H1 (cell line): ENCODE measurements around the gene SPPL2A. TPM values are rescaled to one million over a fixed set of nuclear protein-coding genes. Genes with fewer than 3 reads are reported as not detected.

ENCODE experiments used
- CTCF ChIA-PET: fragments of 300-600 bp; sonication (Branson Sonifier 250); formaldehyde crosslinking; loops from one replicate; lab custom pipeline; 2021; ENCODE audit not compliant: partially characterized antibody; lab: Charles Lee
- POLR2A ChIA-PET: fragments of 300-600 bp; sonication (Branson Sonifier 250); formaldehyde crosslinking; loops from one replicate; lab custom pipeline; 2021; ENCODE audit warnings: inconsistent platforms; ENCODE audit not compliant: partially characterized antibody; lab: Charles Lee
- DNase-seq, 2 experiments: peaks; one replicate each; pipeline versions ENCODE4 v3.0.0 to v3.0.0-alpha.2; 2010 to 2022; ENCODE audit warnings: low spot score in 2 of 2, low read depth in 1 of 2, mixed read lengths in 1 of 2
- FAIRE-seq: peaks from 2 replicates; lab custom pipeline; 2011; peaks lifted over from hg19 to GRCh38; lab: Jason Lieb, UNC
- H2AFZ ChIP-seq: 2 replicates; pipeline ENCODE4 v1.8.1; 2012; ENCODE audit warnings: low read length, inconsistent platforms
- H2AK5ac ChIP-seq: 2 replicates; pipeline ENCODE4 v1.6.1; 2013; ENCODE audit warnings: low read depth, low read length
- H2BK120ac ChIP-seq: replicated peaks from 2 replicates; pipeline ENCODE3; 2013; ENCODE audit warnings: low read depth, low read length, inconsistent platforms
- H2BK12ac ChIP-seq: 2 replicates; pipeline ENCODE4 v1.6.1; 2013; ENCODE audit warnings: low read depth, low read length
- H2BK15ac ChIP-seq: 2 replicates; pipeline ENCODE4 v1.6.1; 2013; ENCODE audit warnings: low read length
- H2BK20ac ChIP-seq: 2 replicates; pipeline ENCODE4 v1.6.1; 2013; ENCODE audit warnings: low read length
- H2BK5ac ChIP-seq: 2 replicates; pipeline ENCODE4 v1.6.1; 2013; ENCODE audit warnings: low read depth, low read length
- H3K14ac ChIP-seq: 2 replicates; pipeline ENCODE4 v1.6.1; 2013; ENCODE audit warnings: inconsistent platforms; ENCODE audit not compliant: insufficient read length
- H3K18ac ChIP-seq: 2 replicates; pipeline ENCODE4 v1.6.1; 2013; ENCODE audit warnings: low read length; ENCODE audit errors: extremely low read depth
- H3K23ac ChIP-seq: 2 replicates; pipeline ENCODE4 v1.6.1; 2013; ENCODE audit warnings: inconsistent platforms; ENCODE audit not compliant: insufficient read length
- H3K23me2 ChIP-seq: 2 replicates; pipeline ENCODE4 v1.6.1; 2013; ENCODE audit warnings: low read depth, low read length
- H3K27ac ChIP-seq: 2 replicates; pipeline ENCODE4 v1.6.1; 2011; ENCODE audit warnings: low read depth, low read length, inconsistent platforms
- H3K27me3 ChIP-seq, 4 experiments: replicated peaks in 1 of 4; 1 replicate in 1 of 4; 2 replicates in 3 of 4; pipeline versions ENCODE4 v1.6.1 to v1.8.1; 2011 to 2013; ENCODE audit warnings: low read length in 3 of 4, mild to moderate bottlenecking in 3 of 4, inconsistent platforms in 2 of 4, mixed read lengths in 2 of 4, moderate library complexity in 1 of 4; ENCODE audit not compliant: control insufficient read depth in 3 of 4, insufficient read depth in 3 of 4; ENCODE audit errors: extremely low read depth in 1 of 4
- H3K36me3 ChIP-seq, 4 experiments: 2 replicates each; pipeline versions ENCODE4 v1.6.1 to v1.8.1; 2011 to 2013; ENCODE audit warnings: mild to moderate bottlenecking in 4 of 4, low read length in 3 of 4, moderate library complexity in 2 of 4, control low read depth in 1 of 4, inconsistent platforms in 1 of 4; ENCODE audit not compliant: insufficient read depth in 4 of 4, control insufficient read depth in 2 of 4
- H3K4ac ChIP-seq: replicated peaks from 2 replicates; pipeline ENCODE3; 2013; ENCODE audit warnings: low read length, low read depth, mixed read lengths, inconsistent platforms; ENCODE audit not compliant: insufficient read length
- H3K4me1 ChIP-seq, 4 experiments: replicated peaks in 1 of 4; 1 replicate in 1 of 4; 2 replicates in 3 of 4; pipeline versions ENCODE4 v1.6.1 to v1.8.1; 2011 to 2013; ENCODE audit warnings: low read length in 3 of 4, inconsistent platforms in 2 of 4, mixed read lengths in 1 of 4; ENCODE audit not compliant: insufficient read depth in 4 of 4, control insufficient read depth in 3 of 4
- H3K4me2 ChIP-seq, 2 experiments: 2 replicates each; pipeline versions ENCODE4 v1.6.1 to v1.8.1; 2011 to 2013; ENCODE audit warnings: low read depth in 2 of 2, low read length in 2 of 2, control low read depth in 1 of 2, inconsistent platforms in 1 of 2, mild to moderate bottlenecking in 1 of 2; ENCODE audit not compliant: insufficient read depth in 1 of 2
- H3K4me3 ChIP-seq, 4 experiments: fragments of 200-600, 300-600 bp in 1 of 4; sonication (generic), shearing (Covaris generic), sonication (Bioruptor Twin) in 1 of 4; 2 replicates each; pipeline versions ENCODE4 v1.5.1 to v1.8.1; 2011 to 2016; ENCODE audit warnings: low read length in 4 of 4, low read depth in 3 of 4, control low read depth in 2 of 4, inconsistent platforms in 2 of 4, mild to moderate bottlenecking in 2 of 4, mixed read lengths in 1 of 4, moderate library complexity in 1 of 4; ENCODE audit not compliant: insufficient read depth in 2 of 4; ENCODE audit errors: extremely low read depth in 1 of 4
- H3K56ac ChIP-seq: replicated peaks from 2 replicates; pipeline ENCODE3; 2013; ENCODE audit warnings: low read depth, mild to moderate bottlenecking, mixed read lengths, low read length, inconsistent platforms; ENCODE audit not compliant: insufficient read length
- H3K79me1 ChIP-seq: 2 replicates; pipeline ENCODE4 v1.6.1; 2013; ENCODE audit warnings: low read depth, low read length, control low read depth
- H3K79me2 ChIP-seq, 2 experiments: 2 replicates each; pipeline versions ENCODE4 v1.6.1 to v1.8.1; 2012 to 2013; ENCODE audit warnings: low read length in 2 of 2, mild to moderate bottlenecking in 2 of 2, inconsistent platforms in 1 of 2; ENCODE audit not compliant: insufficient read depth in 2 of 2, control insufficient read depth in 1 of 2
- H3K9ac ChIP-seq, 4 experiments: replicated peaks in 1 of 4; 1 replicate in 1 of 4; 2 replicates in 3 of 4; pipeline versions ENCODE4 v1.6.1 to v1.8.1; 2011 to 2013; ENCODE audit warnings: low read depth in 3 of 4, low read length in 3 of 4, control low read depth in 2 of 4, mild to moderate bottlenecking in 2 of 4, moderate library complexity in 2 of 4, inconsistent platforms in 1 of 4; ENCODE audit errors: extremely low read depth in 1 of 4
- H3K9me3 ChIP-seq, 2 experiments: 2 replicates each; pipeline versions ENCODE4 v1.6.1 to v1.8.1; 2012 to 2013; ENCODE audit warnings: mild to moderate bottlenecking in 2 of 2, moderate library complexity in 2 of 2, control low read depth in 1 of 2, inconsistent platforms in 1 of 2, low read depth in 1 of 2, low read length in 1 of 2, mixed read lengths in 1 of 2; ENCODE audit not compliant: insufficient read depth in 2 of 2
- H4K20me1 ChIP-seq, 2 experiments: replicated peaks in 1 of 2; 2 replicates each; pipeline versions ENCODE3 to v1.8.1; 2011 to 2013; ENCODE audit warnings: inconsistent platforms in 2 of 2, low read length in 2 of 2, mild to moderate bottlenecking in 1 of 2; ENCODE audit not compliant: insufficient read depth in 2 of 2, control insufficient read depth in 1 of 2
- H4K5ac ChIP-seq: 2 replicates; pipeline ENCODE4 v1.6.1; 2013; ENCODE audit warnings: low read length, low read depth, mixed read lengths, inconsistent platforms; ENCODE audit not compliant: insufficient read length
- H4K8ac ChIP-seq: 2 replicates; pipeline ENCODE4 v1.8.0; 2013; ENCODE audit warnings: mild to moderate bottlenecking, moderate library complexity, low read length, inconsistent platforms; ENCODE audit not compliant: insufficient read depth; ENCODE audit errors: extremely low read depth
- H4K91ac ChIP-seq: replicated peaks from 2 replicates; pipeline ENCODE3; 2013; ENCODE audit warnings: low read length, mixed read lengths, inconsistent platforms; ENCODE audit not compliant: insufficient read length
- BCL11A ChIP-seq, 2 experiments: IDR thresholded peaks; one replicate each; pipeline ENCODE4 v1.6.1; 2011; ENCODE audit warnings: low read depth in 2 of 2, low read length in 2 of 2, mild to moderate bottlenecking in 2 of 2
- CREB1 ChIP-seq: IDR thresholded peaks from 2 replicates; pipeline ENCODE4 v1.6.1; 2012; ENCODE audit warnings: inconsistent platforms
- GTF2F1 ChIP-seq: IDR thresholded peaks from 2 replicates; pipeline ENCODE4 v1.6.1; 2012; ENCODE audit warnings: low read depth, low read length, improper control_type of control experiment, borderline replicate concordance
- HDAC6 ChIP-seq: IDR thresholded peaks from one replicate; pipeline ENCODE4 v1.7.1; 2012; ENCODE audit warnings: low read depth, mild to moderate bottlenecking, inconsistent platforms, low read length, moderate library complexity
- KDM1A ChIP-seq: fragments of 200-600, 300-600 bp; sonication (generic); IDR thresholded peaks from 2 replicates; pipeline ENCODE4 v1.7.1; 2016; ENCODE audit warnings: mild to moderate bottlenecking, low read length, borderline replicate concordance
- KDM5A ChIP-seq: fragments of 200-600 bp; IDR thresholded peaks from 2 replicates; pipeline ENCODE4 v1.7.1; 2012; ENCODE audit warnings: mild to moderate bottlenecking, low read length, inconsistent platforms, mixed read lengths
- RAD21 ChIP-seq, 2 experiments: IDR thresholded peaks in 1 of 2; conservative IDR thresholded peaks in 1 of 2; 2 replicates each; pipeline ENCODE4 v1.6.1; 2011; ENCODE audit warnings: low read depth in 2 of 2, low read length in 2 of 2, improper control_type of control experiment in 1 of 2, inconsistent platforms in 1 of 2, mild to moderate bottlenecking in 1 of 2, moderate library complexity in 1 of 2
- SIRT6 ChIP-seq: IDR thresholded peaks from one replicate; pipeline ENCODE4 v1.7.1; 2012; ENCODE audit warnings: low read length, inconsistent platforms
- SIX5 ChIP-seq: IDR thresholded peaks from 2 replicates; pipeline ENCODE4 v1.6.1; 2011; ENCODE audit warnings: mild to moderate bottlenecking, low read depth, low read length
- SP2 ChIP-seq: IDR thresholded peaks from 2 replicates; pipeline ENCODE4 v1.6.1; 2012; ENCODE audit warnings: mild to moderate bottlenecking, low read length, inconsistent platforms
- SUZ12 ChIP-seq: fragments of 200-600 bp; sonication (generic); IDR thresholded peaks from 2 replicates; pipeline ENCODE4 v1.6.1; 2012; ENCODE audit warnings: mild to moderate bottlenecking, inconsistent platforms, low read length, moderate library complexity, mixed read lengths
- TAF1 ChIP-seq: IDR thresholded peaks from 2 replicates; pipeline ENCODE4 v1.6.1; 2011; ENCODE audit warnings: mild to moderate bottlenecking, low read depth, low read length
- TAF7 ChIP-seq: optimal IDR thresholded peaks from 2 replicates; pipeline ENCODE3; 2011; ENCODE audit warnings: low read depth, mild to moderate bottlenecking, inconsistent platforms, low read length, moderate library complexity, borderline replicate concordance
- WGBS, 2 experiments: shearing (Covaris generic) in 1 of 2; methylation state at CpG; one replicate each; pipeline versions ENCODE4 v1.1.6 to v1.1.7; 2013 to 2015; ENCODE audit warnings: low lambda C conversion rate in 2 of 2, mixed read lengths in 2 of 2, inconsistent platforms in 1 of 2, low coverage in 1 of 2, missing lambda C conversion rate in 1 of 2; ENCODE audit not compliant: insufficient replicate concordance in 2 of 2, insufficient coverage in 1 of 2, insufficient read length in 1 of 2; ENCODE audit errors: extremely low coverage in 1 of 2, missing lambda C conversion rate in 1 of 2; 5-methylcytosine and 5-hydroxymethylcytosine counted together
- polyA plus RNA-seq, 7 experiments: library from polyadenylated mRNA; depleted of rRNA in 3 of 7; stranded (reverse) in 5 of 7; unstranded in 2 of 7; fragments of >200 nt in 5 of 7; fragments of 200-250 nt in 2 of 7; gene quantifications; 1 replicate in 5 of 7; 2 replicates in 1 of 7; 4 replicates in 1 of 7; pipeline versions ENCODE4 v1.2.1 to v1.2.3, GENCODE V29; 2011 to 2013; ENCODE audit warnings: missing spikeins in 2 of 7, mixed read lengths in 2 of 7
- total RNA-seq: library from RNA; stranded (reverse); fragmentation: NEBNext Ultra II Directional; extraction: Animal tissue kit (Norgen Biotek cat#: 25700); gene quantifications from 2 replicates; pipeline ENCODE4 v1.2.1, GENCODE V29; 2021
- TF ChIP-seq, protein P1 (sequence below): IDR thresholded peaks from 2 replicates; pipeline ENCODE4 v1.6.1; 2011; ENCODE audit warnings: low read depth, mild to moderate bottlenecking, low read length; ENCODE audit not compliant: insufficient read depth

The SPPL2A gene
- total and polyA plus RNA-seq, 2 of the 8 experiments (the other 6 are each of a cell fraction or from before 2014, with no cell fraction given) = 15.6 to 52.9 TPM

DNA sequence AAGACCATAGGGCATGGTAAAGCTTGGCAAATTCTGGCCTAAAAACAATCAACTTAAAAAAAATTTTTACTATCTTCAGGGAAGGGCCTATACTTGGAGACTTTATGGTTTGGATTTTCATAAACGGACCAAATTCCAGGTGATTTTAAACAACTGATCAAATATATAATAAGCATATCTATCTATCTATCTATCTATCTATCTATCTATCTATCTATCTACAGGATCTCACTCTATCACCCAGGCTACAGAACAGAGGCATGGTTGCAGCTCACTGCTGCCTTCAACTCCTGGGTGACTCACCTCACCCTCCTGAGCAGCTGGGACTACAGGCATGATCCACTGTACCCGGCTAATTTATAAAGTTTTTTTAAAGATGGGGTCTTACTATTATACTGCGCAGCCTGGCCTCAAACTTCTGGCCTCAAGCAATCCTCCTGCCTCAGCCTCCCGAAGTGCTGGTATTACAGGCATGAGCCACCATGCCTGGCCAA lies 6.7 kb downstream of the SPPL2A start:
- Histone ChIP-seq H3K14ac (no peak overlapping the region), H4K5ac (no peak overlapping the region), H2BK15ac (no peak overlapping the region), H4K20me1 (peaks cover 0 to 1% of the 10 kb centered on the region in 2 experiments), H3K4me3 (no peak overlapping the region), H3K27me3 (no peaks in the 10 kb centered on the region), H3K9me3 (no peaks in the 10 kb centered on the region), H3K79me2 (peaks cover 0 to 35% of the 10 kb centered on the region in 2 experiments; a peak in 3 of 4 replicates), H3K18ac (no peak overlapping the region), H3K36me3 (no peaks in the 10 kb centered on the region), H2BK12ac (no peak overlapping the region), H4K8ac (no peak overlapping the region), H2BK20ac (no peak overlapping the region), H3K23ac (no peak overlapping the region), H3K9ac (no peak overlapping the region), H2BK5ac (no peak overlapping the region), H4K91ac (no peak overlapping the region), H2AK5ac (no peak overlapping the region), H2BK120ac (no peak overlapping the region), H3K4ac (no peak overlapping the region), H3K79me1 (peaks cover 2% of the 10 kb centered on the region), H3K23me2 (no peaks in the 10 kb centered on the region), H3K56ac (no peak overlapping the region), H2AFZ (no peak overlapping the region), H3K27ac (no peak overlapping the region), H3K4me2 (no peak overlapping the region), H3K4me1 (no peaks in the 10 kb centered on the region)
- no peak for FAIRE-seq
- CTCF ChIA-PET = no interaction called here
- no peak for DNase-seq
- WGBS, 2 experiments = 96% methylated on average over 4 of the region's 4 CpGs; no CpG with 5 or more reads in 1 of the 2 experiments
- POLR2A ChIA-PET = no interaction called here
- TF ChIP-seq SIRT6 = no peak
- no peak for TF ChIP-seq CREB1
- no peak for TF ChIP-seq SIX5
- no peak for TF ChIP-seq KDM1A
- TF ChIP-seq, protein P1, sequence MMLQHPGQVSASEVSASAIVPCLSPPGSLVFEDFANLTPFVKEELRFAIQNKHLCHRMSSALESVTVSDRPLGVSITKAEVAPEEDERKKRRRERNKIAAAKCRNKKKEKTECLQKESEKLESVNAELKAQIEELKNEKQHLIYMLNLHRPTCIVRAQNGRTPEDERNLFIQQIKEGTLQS = no peak
- no peak for TF ChIP-seq HDAC6
- TF ChIP-seq SUZ12 = no peak
- TF ChIP-seq SP2 = no peak
- TF ChIP-seq BCL11A (IDR thresholded peaks at IDR 0.05; ENCODE audit: low read depth in 2 of 2, low read length in 2 of 2) = no peak
- TF ChIP-seq RAD21 (IDR thresholded peaks at IDR 0.05 in 1 of 2, conservative IDR thresholded peaks at IDR 0.05 in 1 of 2; ENCODE audit: low read depth in 2 of 2, low read length in 2 of 2) = no peak
- TF ChIP-seq GTF2F1 = no peak
- TF ChIP-seq TAF1 = no peak
- TF ChIP-seq KDM5A = no peak
- no peak for TF ChIP-seq TAF7
